ENCODE measurements around the gene CLC. TPM values are rescaled to one million over a fixed set of nuclear protein-coding genes. Genes with fewer than 3 reads are reported as not detected.

Gene CLC
- total RNA-seq, 1 donor from 2014 or later = not detected

DNA sequence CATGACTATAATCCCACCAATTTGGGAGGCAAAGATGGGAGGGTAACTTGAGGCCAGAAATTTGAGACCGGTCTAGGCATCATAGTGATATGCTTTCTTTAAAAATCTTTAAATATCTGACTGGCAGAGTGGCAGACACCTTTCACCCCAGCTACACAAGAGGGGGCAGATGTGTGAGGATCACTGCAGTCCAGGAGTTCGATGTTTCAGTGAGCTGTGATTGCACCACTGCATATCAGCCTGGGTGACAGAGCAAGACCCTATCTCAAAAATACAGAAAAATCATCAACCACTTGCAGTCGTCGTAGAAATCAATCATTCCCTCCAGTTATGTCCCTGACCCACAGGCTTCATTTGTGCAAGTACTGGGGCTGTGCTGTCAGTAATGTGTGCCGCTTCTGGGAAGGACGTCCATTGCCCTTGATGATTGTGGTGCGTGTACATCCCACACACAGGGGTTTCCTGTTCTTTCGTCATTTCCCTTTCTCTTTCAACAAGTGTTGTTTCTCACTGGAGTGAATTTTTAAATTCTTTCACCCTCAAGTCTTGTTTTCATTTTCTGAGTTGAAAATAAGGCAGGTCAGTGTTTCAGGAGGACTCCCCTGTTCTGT lies 32.1 kb downstream of the CLC start:
- no peak for DNase-seq (ENCODE audit: extremely low spot score in 2 of 2)
- Histone ChIP-seq H3K9me3 (no peaks in the 10 kb centered on the region), H3K4me3 (no peak overlapping the region), H3K36me3 (no peaks in the 10 kb centered on the region), H3K4me1 (no peaks in the 10 kb centered on the region), H3K27me3 (no peaks in the 10 kb centered on the region), H3K27ac (no peak overlapping the region)
- no peak for TF ChIP-seq POLR2AphosphoS5 (IDR thresholded peaks at IDR 0.05; ENCODE audit: insufficient read depth in 1 of 2, low read depth in 1 of 2)
- TF ChIP-seq, protein P1, sequence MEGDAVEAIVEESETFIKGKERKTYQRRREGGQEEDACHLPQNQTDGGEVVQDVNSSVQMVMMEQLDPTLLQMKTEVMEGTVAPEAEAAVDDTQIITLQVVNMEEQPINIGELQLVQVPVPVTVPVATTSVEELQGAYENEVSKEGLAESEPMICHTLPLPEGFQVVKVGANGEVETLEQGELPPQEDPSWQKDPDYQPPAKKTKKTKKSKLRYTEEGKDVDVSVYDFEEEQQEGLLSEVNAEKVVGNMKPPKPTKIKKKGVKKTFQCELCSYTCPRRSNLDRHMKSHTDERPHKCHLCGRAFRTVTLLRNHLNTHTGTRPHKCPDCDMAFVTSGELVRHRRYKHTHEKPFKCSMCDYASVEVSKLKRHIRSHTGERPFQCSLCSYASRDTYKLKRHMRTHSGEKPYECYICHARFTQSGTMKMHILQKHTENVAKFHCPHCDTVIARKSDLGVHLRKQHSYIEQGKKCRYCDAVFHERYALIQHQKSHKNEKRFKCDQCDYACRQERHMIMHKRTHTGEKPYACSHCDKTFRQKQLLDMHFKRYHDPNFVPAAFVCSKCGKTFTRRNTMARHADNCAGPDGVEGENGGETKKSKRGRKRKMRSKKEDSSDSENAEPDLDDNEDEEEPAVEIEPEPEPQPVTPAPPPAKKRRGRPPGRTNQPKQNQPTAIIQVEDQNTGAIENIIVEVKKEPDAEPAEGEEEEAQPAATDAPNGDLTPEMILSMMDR (IDR thresholded peaks at IDR 0.05) = no peak
- TF ChIP-seq POLR2A (IDR thresholded peaks at IDR 0.05) = no peak
- intact Hi-C loops (cut with DNase I) = no loop called here

DNA sequence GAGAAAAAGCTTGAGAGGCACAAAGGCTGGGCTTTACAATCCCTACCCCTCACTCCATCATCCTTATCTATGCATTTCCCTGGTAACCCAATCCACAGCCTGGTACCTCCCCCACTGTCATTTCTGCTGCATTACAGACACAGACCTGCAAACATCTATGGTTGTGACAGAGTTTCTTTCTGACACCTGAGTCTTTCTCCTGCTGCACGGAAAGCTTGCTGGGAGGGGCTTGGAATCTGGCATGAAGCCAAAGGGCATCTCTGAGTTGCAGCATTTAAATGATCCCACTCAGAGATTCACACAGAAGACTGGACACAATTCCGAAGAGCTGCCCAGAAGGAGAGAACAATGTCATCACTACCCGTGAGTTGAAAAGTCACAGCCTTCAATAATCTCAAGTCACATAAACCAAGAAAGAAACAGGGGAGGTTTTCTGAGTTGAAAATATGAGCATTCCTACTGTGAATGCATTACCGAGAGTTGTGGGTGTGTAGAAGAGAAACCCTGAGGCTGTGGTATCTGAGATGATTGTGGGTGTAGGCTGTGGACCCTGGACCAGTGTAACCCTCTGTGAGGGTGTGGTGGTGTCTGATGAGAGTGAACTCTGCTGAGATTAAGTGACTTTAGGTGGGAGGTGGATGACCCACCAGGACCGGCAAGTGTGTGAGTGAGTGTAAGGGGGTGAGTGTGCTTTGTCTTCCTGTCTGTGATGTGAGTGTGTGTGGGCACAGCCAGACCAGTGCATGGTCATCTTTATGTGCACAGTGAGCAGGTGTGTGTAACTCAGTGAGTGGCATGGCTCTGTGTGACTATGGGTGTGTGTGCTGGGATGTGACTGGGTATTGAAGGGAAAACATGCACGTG lies 33.4 kb downstream of the CLC start, which contains the start of gene LGALS14:
LGALS14 (plus strand) TSS at position 301 of the 864 bp plus-strand sequence; CDS start at position 349, 48 bp downstream.
- H3K27me3 ChIP-seq = no peaks in the 10 kb centered on the region
- TF ChIP-seq POLR2A (IDR thresholded peaks at IDR 0.05) = no peak
- TF ChIP-seq, protein P1 (IDR thresholded peaks at IDR 0.05) = no peak
- no peak for TF ChIP-seq POLR2AphosphoS5 (IDR thresholded peaks at IDR 0.05; ENCODE audit: insufficient read depth in 1 of 2, low read depth in 1 of 2)
- no peak within 1 kb of the TSS for H3K4me3 ChIP-seq
- no peaks in the 10 kb centered on the region for H3K36me3 ChIP-seq
- H3K9me3 ChIP-seq = no peaks in the 10 kb centered on the region
- no peak for DNase-seq (ENCODE audit: extremely low spot score in 2 of 2)
- intact Hi-C loops (cut with DNase I) = no loop called here
- no peak within 1 kb of the TSS for H3K27ac ChIP-seq
- H3K4me1 ChIP-seq = no peaks in the 10 kb centered on the region

DNA sequence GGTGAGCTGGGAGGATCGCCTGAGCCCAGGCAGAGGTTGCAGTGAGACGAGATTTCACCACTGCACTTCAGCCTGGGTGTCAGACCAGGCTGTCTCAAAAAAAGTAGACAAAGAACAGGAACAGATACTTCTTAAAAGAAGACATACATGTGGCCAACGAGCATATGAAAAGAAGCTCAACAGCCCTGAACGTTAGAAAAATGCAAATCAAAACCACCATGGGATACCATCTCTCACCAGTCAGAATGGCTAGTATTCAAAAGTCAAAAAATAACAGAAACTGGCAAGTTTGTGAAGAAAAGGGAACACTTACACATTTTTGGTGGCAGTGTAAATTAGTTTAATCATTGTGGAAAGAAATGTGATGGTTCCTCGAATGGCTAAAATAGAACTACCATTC lies 36.5 kb downstream of the CLC start:
- Histone ChIP-seq H3K4me3 (no peak overlapping the region), H3K27ac (no peak overlapping the region), H3K4me1 (no peaks in the 10 kb centered on the region), H3K9me3 (no peaks in the 10 kb centered on the region), H3K27me3 (no peaks in the 10 kb centered on the region), H3K36me3 (no peaks in the 10 kb centered on the region)
- TF ChIP-seq POLR2AphosphoS5 (IDR thresholded peaks at IDR 0.05; ENCODE audit: insufficient read depth in 1 of 2, low read depth in 1 of 2) = no peak
- TF ChIP-seq, protein P1 (IDR thresholded peaks at IDR 0.05) = no peak
- no peak for TF ChIP-seq POLR2A (IDR thresholded peaks at IDR 0.05)
- DNase-seq (ENCODE audit: extremely low spot score in 2 of 2) = no peak
- intact Hi-C loops (cut with DNase I) = no loop called here

DNA sequence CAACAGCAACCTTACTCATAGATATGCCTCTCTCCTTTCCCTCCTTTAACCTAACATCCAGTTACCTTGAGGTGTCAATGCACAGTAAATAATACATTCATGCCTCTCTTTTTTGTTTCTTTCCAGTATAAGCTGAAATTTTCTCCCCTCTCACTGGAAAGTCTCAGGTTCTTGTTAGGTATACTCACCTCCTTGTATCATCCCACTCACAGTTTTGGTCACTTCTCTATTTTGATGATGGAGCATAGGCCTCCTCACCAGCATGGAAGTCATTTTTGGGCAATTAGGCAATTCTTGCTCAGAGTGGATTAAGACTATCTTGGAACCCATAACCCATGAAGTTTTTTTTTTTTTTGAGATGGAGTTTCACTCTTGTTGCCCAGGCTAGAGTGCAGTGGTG lies 39.3 kb downstream of the CLC start:
- Histone ChIP-seq H3K27ac (no peak overlapping the region), H3K36me3 (no peaks in the 10 kb centered on the region), H3K9me3 (no peaks in the 10 kb centered on the region), H3K4me3 (no peak overlapping the region), H3K4me1 (no peaks in the 10 kb centered on the region), H3K27me3 (no peaks in the 10 kb centered on the region)
- DNase-seq (ENCODE audit: extremely low spot score in 2 of 2) = no peak
- intact Hi-C loops (cut with DNase I) = no loop called here
- TF ChIP-seq, protein P1 (IDR thresholded peaks at IDR 0.05) = no peak
- TF ChIP-seq POLR2AphosphoS5 (IDR thresholded peaks at IDR 0.05; ENCODE audit: insufficient read depth in 1 of 2, low read depth in 1 of 2) (no peak), POLR2A (IDR thresholded peaks at IDR 0.05) (no peak)

DNA sequence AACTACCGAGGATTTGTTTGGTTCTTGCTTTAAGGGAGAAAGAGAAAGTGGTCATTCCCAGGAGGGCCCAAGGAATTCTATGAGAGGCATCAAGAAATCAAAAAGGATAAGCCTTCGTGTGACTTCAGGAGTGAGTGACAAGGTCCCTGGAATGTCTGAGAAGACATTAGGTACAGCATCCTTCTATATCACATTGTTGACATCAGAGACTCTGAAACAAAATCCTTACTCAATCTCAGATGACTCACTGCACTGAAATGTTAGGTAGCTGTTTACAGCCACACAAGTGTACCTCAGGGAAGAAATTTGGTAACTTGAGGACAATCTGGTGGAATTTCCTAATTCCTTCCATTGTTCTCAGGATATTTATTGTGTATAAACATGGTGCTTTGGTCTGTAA lies 41.4 kb downstream of the CLC start:
- no peak overlapping the region for H3K4me3 ChIP-seq
- H3K27ac ChIP-seq = no peak overlapping the region
- intact Hi-C loops (cut with DNase I) = no loop called here
- H3K4me1 ChIP-seq = no peaks in the 10 kb centered on the region
- no peaks in the 10 kb centered on the region for H3K27me3 ChIP-seq
- no peaks in the 10 kb centered on the region for H3K9me3 ChIP-seq
- TF ChIP-seq POLR2AphosphoS5 (IDR thresholded peaks at IDR 0.05; ENCODE audit: insufficient read depth in 1 of 2, low read depth in 1 of 2) (no peak), POLR2A (IDR thresholded peaks at IDR 0.05) (no peak)
- TF ChIP-seq, protein P1 (IDR thresholded peaks at IDR 0.05) = no peak
- no peaks in the 10 kb centered on the region for H3K36me3 ChIP-seq
- no peak for DNase-seq (ENCODE audit: extremely low spot score in 2 of 2)
